H9 (cell line): Measurements from ENCODE around the gene TCFL5. TPM values are rescaled to one million over a fixed set of nuclear protein-coding genes. Genes with fewer than 3 reads are reported as not detected.

Experiments
- DNase-seq: peaks from one replicate; pipeline ENCODE4 v3.0.0-alpha.2; 2017
- H2AFZ ChIP-seq: one replicate; pipeline ENCODE4 v1.6.1; 2013; ENCODE audit warnings: mild to moderate bottlenecking, low read length, control low read depth, moderate library complexity
- H2AK5ac ChIP-seq: 2 replicates; pipeline ENCODE4 v1.6.1; 2013; ENCODE audit warnings: low read length, control low read depth, mixed read lengths; ENCODE audit not compliant: insufficient read length
- H2BK120ac ChIP-seq: one replicate; pipeline ENCODE4 v1.6.1; 2013; ENCODE audit warnings: low read depth, mild to moderate bottlenecking, low read length, control low read depth, inconsistent platforms; ENCODE audit not compliant: poor library complexity, severe bottlenecking
- H2BK12ac ChIP-seq: 2 replicates; pipeline ENCODE4 v1.6.1; 2013; ENCODE audit warnings: low read length, control low read depth, mixed read lengths, low read depth; ENCODE audit not compliant: insufficient read length
- H2BK15ac ChIP-seq: 2 replicates; pipeline ENCODE4 v1.6.1; 2013; ENCODE audit warnings: low read depth, low read length, control low read depth
- H2BK20ac ChIP-seq: one replicate; pipeline ENCODE4 v1.6.1; 2013; ENCODE audit warnings: low read depth, mild to moderate bottlenecking, low read length, control low read depth, inconsistent platforms; ENCODE audit not compliant: poor library complexity, severe bottlenecking
- H2BK5ac ChIP-seq: 2 replicates; pipeline ENCODE4 v1.6.1; 2013; ENCODE audit warnings: low read length, control low read depth, mixed read lengths; ENCODE audit not compliant: insufficient read length
- H3K14ac ChIP-seq: 2 replicates; pipeline ENCODE4 v1.6.1; 2013; ENCODE audit warnings: low read length, control low read depth; ENCODE audit not compliant: insufficient read depth
- H3K18ac ChIP-seq: 2 replicates; pipeline ENCODE4 v1.6.1; 2013; ENCODE audit warnings: low read depth, mild to moderate bottlenecking, mixed read lengths, low read length, control low read depth; ENCODE audit not compliant: insufficient read length
- H3K23ac ChIP-seq: 2 replicates; pipeline ENCODE4 v1.6.1; 2013; ENCODE audit warnings: low read length, control low read depth, mixed read lengths, low read depth; ENCODE audit not compliant: insufficient read length
- H3K23me2 ChIP-seq: 2 replicates; pipeline ENCODE4 v1.6.1; 2013; ENCODE audit warnings: low read depth, mild to moderate bottlenecking, mixed read lengths, low read length, control low read depth; ENCODE audit not compliant: insufficient read length, poor library complexity, severe bottlenecking
- H3K27ac ChIP-seq: 2 replicates; pipeline ENCODE4 v1.5.1; 2013; ENCODE audit warnings: low read length, control low read depth, mixed read lengths, low read depth; ENCODE audit not compliant: insufficient read length
- H3K27me3 ChIP-seq: 2 replicates; pipeline ENCODE4 v1.6.1; 2013; ENCODE audit warnings: low read length, control low read depth, inconsistent platforms; ENCODE audit not compliant: insufficient read depth
- H3K4ac ChIP-seq: 2 replicates; pipeline ENCODE4 v1.6.1; 2013; ENCODE audit warnings: low read depth, mild to moderate bottlenecking, control low read depth, inconsistent platforms, low read length, moderate library complexity
- H3K4me1 ChIP-seq: 2 replicates; pipeline ENCODE4 v1.6.1; 2013; ENCODE audit warnings: low read length, control low read depth, inconsistent platforms; ENCODE audit not compliant: insufficient read depth
- H3K4me2 ChIP-seq: 2 replicates; pipeline ENCODE4 v1.6.1; 2013; ENCODE audit warnings: low read length, control low read depth, mixed read lengths; ENCODE audit not compliant: insufficient read length, insufficient read depth
- H3K56ac ChIP-seq: 2 replicates; pipeline ENCODE4 v1.6.1; 2013; ENCODE audit warnings: low read depth, mild to moderate bottlenecking, mixed read lengths, low read length, control low read depth; ENCODE audit not compliant: insufficient read length
- H3K79me1 ChIP-seq: 2 replicates; pipeline ENCODE4 v1.6.1; 2013; ENCODE audit warnings: low read depth, mild to moderate bottlenecking, moderate library complexity, low read length, control low read depth, inconsistent platforms; ENCODE audit not compliant: insufficient read depth, poor library complexity, severe bottlenecking
- H3K79me2 ChIP-seq: 2 replicates; pipeline ENCODE4 v1.6.1; 2013; ENCODE audit warnings: low read length, control low read depth, inconsistent platforms; ENCODE audit not compliant: insufficient read depth
- H3K9ac ChIP-seq: 2 replicates; pipeline ENCODE4 v1.6.1; 2013; ENCODE audit warnings: low read length, control low read depth, mixed read lengths; ENCODE audit not compliant: insufficient read length; ENCODE audit errors: extremely low read depth
- H3K9me3 ChIP-seq: one replicate; pipeline ENCODE4 v1.6.1; 2013; ENCODE audit warnings: low read depth, low read length, inconsistent platforms; ENCODE audit not compliant: control insufficient read depth
- H3T11ph ChIP-seq: one replicate; pipeline ENCODE4 v1.6.1; 2013; ENCODE audit warnings: mild to moderate bottlenecking, low read length, control low read depth, inconsistent platforms
- H4K20me1 ChIP-seq: one replicate; pipeline ENCODE4 v1.6.1; 2013; ENCODE audit not compliant: control insufficient read depth, insufficient read length, insufficient read depth
- H4K5ac ChIP-seq: 2 replicates; pipeline ENCODE4 v1.6.1; 2013; ENCODE audit warnings: low read depth, mild to moderate bottlenecking, mixed read lengths, low read length, control low read depth; ENCODE audit not compliant: insufficient read length
- H4K8ac ChIP-seq: replicated peaks from 2 replicates; pipeline ENCODE4 v1.6.1; 2013; ENCODE audit warnings: low read length, control low read depth, mixed read lengths, low read depth; ENCODE audit not compliant: insufficient read length
- H4K91ac ChIP-seq: 2 replicates; pipeline ENCODE4 v1.6.1; 2013; ENCODE audit warnings: low read depth, mild to moderate bottlenecking, moderate library complexity, mixed read lengths, low read length, control low read depth; ENCODE audit not compliant: insufficient read length
- H3K27ac Mint-ChIP-seq, 3 experiments: 2 replicates in 2 of 3; 3 replicates in 1 of 3; pipeline ENCODE4 v1.8.0; 2020 to 2021; ENCODE audit warnings: mixed read lengths in 3 of 3, mild to moderate bottlenecking in 1 of 3, moderate library complexity in 1 of 3
- H3K27me3 Mint-ChIP-seq: 2 replicates; pipeline ENCODE4 v1.8.0; 2021; ENCODE audit warnings: low read depth, mild to moderate bottlenecking, moderate library complexity, mixed read lengths
- H3K36me3 Mint-ChIP-seq, 3 experiments: 2 replicates in 2 of 3; 3 replicates in 1 of 3; pipeline ENCODE4 v1.8.0; 2020 to 2021; ENCODE audit warnings: low read depth in 3 of 3, mixed read lengths in 3 of 3; ENCODE audit not compliant: insufficient read depth in 1 of 3
- H3K4me1 Mint-ChIP-seq, 2 experiments: 2 replicates each; pipeline ENCODE4 v1.8.0; 2020; ENCODE audit warnings: mixed read lengths in 2 of 2
- H3K4me3 Mint-ChIP-seq, 2 experiments: 2 replicates in 1 of 2; 3 replicates in 1 of 2; pipeline ENCODE4 v1.8.0; 2020 to 2021; ENCODE audit warnings: mild to moderate bottlenecking in 2 of 2, mixed read lengths in 2 of 2, moderate library complexity in 1 of 2
- H3K9me3 Mint-ChIP-seq, 2 experiments: 2 replicates in 1 of 2; 3 replicates in 1 of 2; pipeline ENCODE4 v1.8.0; 2020; ENCODE audit warnings: mild to moderate bottlenecking in 2 of 2, mixed read lengths in 2 of 2, moderate library complexity in 1 of 2
- CTCF ChIP-seq: fragments of 200-600 bp; sonication (generic); conservative IDR thresholded peaks from 3 replicates; pipeline ENCODE4 v1.8.0; 2021; ENCODE audit warnings: antibody characterized with exemption, mild to moderate bottlenecking
- WGBS: extraction: QIAGEN DNeasy Blood & Tissue Kit; methylation state at CpG from one replicate; pipeline ENCODE4 v1.1.7; 2013; ENCODE audit warnings: missing lambda C conversion rate, low lambda C conversion rate, mixed read lengths; ENCODE audit not compliant: insufficient read length; ENCODE audit errors: extremely low coverage; 5-methylcytosine and 5-hydroxymethylcytosine counted together
- total RNA-seq: library from RNA; stranded (reverse); gene quantifications from 2 replicates; pipeline ENCODE4 v1.2.1, GENCODE V29; 2021

The TCFL5 gene
- total RNA-seq, 1 experiment from 2014 or later = 16.4 TPM

DNA sequence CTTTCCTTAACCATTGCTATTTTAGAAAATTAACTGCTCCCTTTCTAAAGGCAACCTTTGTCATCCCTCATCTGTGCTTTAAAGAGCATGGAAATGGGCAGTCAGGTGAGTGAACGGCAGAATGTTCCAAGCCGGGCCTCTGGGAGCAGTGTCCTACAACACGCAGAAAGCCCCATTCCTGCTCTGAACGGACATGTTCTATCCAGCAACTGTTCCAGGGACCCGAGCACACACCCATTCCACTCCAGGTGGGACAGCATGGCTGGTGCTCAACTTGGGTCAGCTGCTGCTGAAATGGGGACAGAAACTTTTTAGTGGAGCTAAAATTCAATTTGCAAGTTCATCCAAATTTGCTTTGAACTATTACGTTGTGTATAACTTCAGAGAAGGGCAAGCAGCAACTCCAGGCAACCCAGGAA is 38.0 kb upstream of the TCFL5 start:
- Histone ChIP-seq H4K91ac (no peak overlapping the region), H3K23me2 (no peaks in the 10 kb centered on the region), H2BK12ac (no peak overlapping the region), H2AK5ac (no peak overlapping the region), H3T11ph (no peak overlapping the region), H3K27me3 (no peaks in the 10 kb centered on the region), H2BK5ac (no peak overlapping the region), H3K14ac (no peak overlapping the region), H3K4ac (no peak overlapping the region), H3K9me3 (no peaks in the 10 kb centered on the region), H3K79me1 (no peaks in the 10 kb centered on the region), H4K8ac (no peak overlapping the region), H4K20me1 (no peaks in the 10 kb centered on the region), H4K5ac (no peak overlapping the region), H3K4me1 (no peaks in the 10 kb centered on the region; the same call in 1 of the 2 replicates), H3K56ac (no peak overlapping the region), H3K4me2 (no peak overlapping the region), H2BK15ac (no peak overlapping the region), H2BK20ac (no peak overlapping the region), H2BK120ac (no peak overlapping the region), H2AFZ (no peak overlapping the region), H3K79me2 (no peaks in the 10 kb centered on the region), H3K18ac (no peak overlapping the region), H3K23ac (no peak overlapping the region), H3K9ac (no peak overlapping the region), H3K27ac (no peak overlapping the region)
- no CpG with 5 or more reads among the region's 6 CpGs for WGBS
- Mint-ChIP-seq H3K36me3 (peaks cover 22 to 56% (median 30%) of the 10 kb centered on the region in 3 experiments), H3K9me3 (no peaks in the 10 kb centered on the region; a peak in 1 of 5 replicates), H3K27me3 (no peaks in the 10 kb centered on the region), H3K27ac (peak overlapping the region in 2 of 3 experiments; percentile 73 to 91; a peak in 3 of 7 replicates), H3K4me3 (peak overlapping the region in 1 of 2 experiments; percentile 36; a peak in 1 of 5 replicates), H3K4me1 (peaks cover 32 to 37% of the 10 kb centered on the region in 2 experiments)
- no peak for DNase-seq
- TF ChIP-seq CTCF = 0 out of 3 replicates have a peak, but pooled peaks have one; percentile 9
